DOHH2 (cell line): ENCODE data around the gene TIRAP.

Experiments
- H3F3A ChIP-seq: fragments of 200-600 bp; sonication (generic), shearing (Covaris generic); 2 replicates; pipeline ENCODE4 v1.6.0; 2016; ENCODE audit warnings: antibody characterized with exemption, mild to moderate bottlenecking; ENCODE audit not compliant: control insufficient read depth, insufficient read depth
- H3K27ac ChIP-seq: fragments of 200-600 bp; sonication (generic); 2 replicates; pipeline ENCODE4 v1.5.1; 2014; ENCODE audit warnings: low read depth, mild to moderate bottlenecking, low read length, moderate library complexity
- H3K27me3 ChIP-seq: fragments of 200-600 bp; sonication (generic); 2 replicates; pipeline ENCODE4 v1.6.1; 2014; ENCODE audit warnings: mild to moderate bottlenecking, low read length, mixed read lengths; ENCODE audit not compliant: control insufficient read depth
- H3K36me3 ChIP-seq: fragments of 200-600 bp; sonication (generic); 2 replicates; pipeline ENCODE4 v1.6.1; 2014; ENCODE audit warnings: mild to moderate bottlenecking, low read length, moderate library complexity, mixed read lengths; ENCODE audit not compliant: control insufficient read depth
- H3K4me1 ChIP-seq: fragments of 200-600 bp; sonication (generic); 2 replicates; pipeline ENCODE4 v1.6.1; 2014; ENCODE audit warnings: mild to moderate bottlenecking, low read length, mixed read lengths; ENCODE audit not compliant: control insufficient read depth
- H3K4me2 ChIP-seq: fragments of 200-600 bp; sonication (generic); 2 replicates; pipeline ENCODE4 v1.6.0; 2014; ENCODE audit warnings: mild to moderate bottlenecking, low read length, moderate library complexity
- H3K4me3 ChIP-seq: fragments of 200-600 bp; sonication (generic); 2 replicates; pipeline ENCODE4 v1.5.1; 2014; ENCODE audit warnings: mild to moderate bottlenecking, low read length, mixed read lengths
- H3K79me2 ChIP-seq: fragments of 200-600 bp; sonication (generic); 2 replicates; pipeline ENCODE4 v1.6.1; 2014; ENCODE audit warnings: mild to moderate bottlenecking, low read length, mixed read lengths; ENCODE audit not compliant: control insufficient read depth
- H3K9me2 ChIP-seq: fragments of 200-600 bp; sonication (generic); replicated peaks from 2 replicates; pipeline ENCODE4 v1.6.1; 2014; ENCODE audit warnings: mild to moderate bottlenecking, low read length, mixed read lengths; ENCODE audit not compliant: control insufficient read depth
- H3K9me3 ChIP-seq: fragments of 200-600 bp; sonication (generic); 2 replicates; pipeline ENCODE4 v1.6.1; 2014; ENCODE audit warnings: antibody characterized with exemption, low read length, mixed read lengths; ENCODE audit not compliant: control insufficient read depth, insufficient read depth
- H4K20me1 ChIP-seq: fragments of 200-600 bp; sonication (generic); 2 replicates; pipeline ENCODE4 v1.6.0; 2014; ENCODE audit warnings: low read depth, mild to moderate bottlenecking, antibody characterized with exemption, low read length, moderate library complexity; ENCODE audit not compliant: control insufficient read depth, insufficient read depth
- EZH2phosphoT487 ChIP-seq: fragments of 200-600 bp; sonication (generic); IDR thresholded peaks from 2 replicates; pipeline ENCODE4 v1.6.1; 2017; ENCODE audit warnings: borderline replicate concordance, mild to moderate bottlenecking, antibody characterized with exemption, low read length, moderate library complexity, mixed read lengths
- TF ChIP-seq, protein P1 (sequence below): fragments of 200-600 bp; sonication (generic); IDR thresholded peaks from one replicate; pipeline ENCODE4 v1.5.1; 2014; ENCODE audit warnings: antibody characterized with exemption, mild to moderate bottlenecking, low read depth, low read length; ENCODE audit not compliant: poor library complexity, severe bottlenecking

TIRAP gene

DNA sequence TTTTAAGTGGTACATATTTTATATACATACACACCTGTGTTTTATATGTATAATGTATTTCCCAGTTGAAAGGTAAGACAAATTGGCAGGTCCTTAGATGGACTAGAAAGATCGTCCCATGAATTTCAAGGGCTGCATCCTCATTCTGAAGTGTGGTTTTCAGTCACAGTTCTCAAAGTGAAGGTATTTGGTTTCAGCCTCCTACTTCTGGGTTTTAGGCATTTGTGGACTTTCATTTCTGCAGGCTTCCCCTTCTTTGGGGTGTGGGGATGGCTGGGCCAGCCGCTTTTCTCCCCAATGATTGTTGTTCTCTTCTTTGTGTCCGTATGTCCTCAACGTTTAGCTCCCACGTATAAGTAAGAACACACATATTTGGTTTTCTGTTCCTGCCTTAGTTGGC, 30.9 kb downstream of the TIRAP start:
- Histone ChIP-seq H3K9me3 (no peaks in the 10 kb centered on the region), H3F3A (no peaks in the 10 kb centered on the region)

DNA sequence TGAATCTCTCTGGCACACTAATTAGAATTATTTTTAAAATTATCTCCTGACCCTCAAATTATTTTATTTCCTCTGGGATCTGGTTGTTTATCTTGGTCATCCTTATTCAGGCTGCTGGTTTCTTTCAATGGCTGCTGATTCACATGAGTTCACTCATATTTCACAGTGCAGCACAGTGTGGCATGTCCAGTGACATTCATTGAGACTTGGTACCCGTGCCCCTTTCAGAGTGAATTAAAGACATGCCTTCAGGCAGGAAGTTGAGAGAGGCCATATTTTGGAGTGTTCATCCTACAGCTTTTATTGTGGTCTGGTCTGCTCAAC, 34.5 kb downstream of the TIRAP start:
- H3K36me3 ChIP-seq, result peaks cover 23% of the 10 kb centered on the region
- TF ChIP-seq, protein P1, sequence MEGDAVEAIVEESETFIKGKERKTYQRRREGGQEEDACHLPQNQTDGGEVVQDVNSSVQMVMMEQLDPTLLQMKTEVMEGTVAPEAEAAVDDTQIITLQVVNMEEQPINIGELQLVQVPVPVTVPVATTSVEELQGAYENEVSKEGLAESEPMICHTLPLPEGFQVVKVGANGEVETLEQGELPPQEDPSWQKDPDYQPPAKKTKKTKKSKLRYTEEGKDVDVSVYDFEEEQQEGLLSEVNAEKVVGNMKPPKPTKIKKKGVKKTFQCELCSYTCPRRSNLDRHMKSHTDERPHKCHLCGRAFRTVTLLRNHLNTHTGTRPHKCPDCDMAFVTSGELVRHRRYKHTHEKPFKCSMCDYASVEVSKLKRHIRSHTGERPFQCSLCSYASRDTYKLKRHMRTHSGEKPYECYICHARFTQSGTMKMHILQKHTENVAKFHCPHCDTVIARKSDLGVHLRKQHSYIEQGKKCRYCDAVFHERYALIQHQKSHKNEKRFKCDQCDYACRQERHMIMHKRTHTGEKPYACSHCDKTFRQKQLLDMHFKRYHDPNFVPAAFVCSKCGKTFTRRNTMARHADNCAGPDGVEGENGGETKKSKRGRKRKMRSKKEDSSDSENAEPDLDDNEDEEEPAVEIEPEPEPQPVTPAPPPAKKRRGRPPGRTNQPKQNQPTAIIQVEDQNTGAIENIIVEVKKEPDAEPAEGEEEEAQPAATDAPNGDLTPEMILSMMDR, result no peak
- TF ChIP-seq EZH2phosphoT487, result no peak
- no peaks in the 10 kb centered on the region for H3K9me2 ChIP-seq
- H3K4me2 ChIP-seq, result no peak overlapping the region
- no peaks in the 10 kb centered on the region for H3K27me3 ChIP-seq
- H3K4me1 ChIP-seq, result peaks cover 3% of the 10 kb centered on the region; the same call in 1 of the 2 replicates
- H3F3A ChIP-seq, result no peaks in the 10 kb centered on the region
- H3K9me3 ChIP-seq, result no peaks in the 10 kb centered on the region
- H3K79me2 ChIP-seq, result peaks cover 19% of the 10 kb centered on the region
- no peak overlapping the region for H3K27ac ChIP-seq
- H4K20me1 ChIP-seq, result no peaks in the 10 kb centered on the region; the same call in 1 of the 2 replicates
- H3K4me3 ChIP-seq, result no peak overlapping the region

More for the DNA sequence above, 30.9 kb downstream of the TIRAP start:
- Histone ChIP-seq H3K27ac (no peak overlapping the region), H3K36me3 (peaks cover 43% of the 10 kb centered on the region), H3K9me2 (no peaks in the 10 kb centered on the region), H3K4me2 (no peak overlapping the region), H3K4me1 (peaks cover 3% of the 10 kb centered on the region; the same call in 1 of the 2 replicates), H3K4me3 (no peak overlapping the region), H3K79me2 (peaks cover 22% of the 10 kb centered on the region), H3K27me3 (no peaks in the 10 kb centered on the region), H4K20me1 (0 out of 2 replicates have a peak, but pooled peaks cover 3% of the 10 kb centered on the region)
- TF ChIP-seq EZH2phosphoT487, result no peak
- TF ChIP-seq, protein P1, result no peak

DNA sequence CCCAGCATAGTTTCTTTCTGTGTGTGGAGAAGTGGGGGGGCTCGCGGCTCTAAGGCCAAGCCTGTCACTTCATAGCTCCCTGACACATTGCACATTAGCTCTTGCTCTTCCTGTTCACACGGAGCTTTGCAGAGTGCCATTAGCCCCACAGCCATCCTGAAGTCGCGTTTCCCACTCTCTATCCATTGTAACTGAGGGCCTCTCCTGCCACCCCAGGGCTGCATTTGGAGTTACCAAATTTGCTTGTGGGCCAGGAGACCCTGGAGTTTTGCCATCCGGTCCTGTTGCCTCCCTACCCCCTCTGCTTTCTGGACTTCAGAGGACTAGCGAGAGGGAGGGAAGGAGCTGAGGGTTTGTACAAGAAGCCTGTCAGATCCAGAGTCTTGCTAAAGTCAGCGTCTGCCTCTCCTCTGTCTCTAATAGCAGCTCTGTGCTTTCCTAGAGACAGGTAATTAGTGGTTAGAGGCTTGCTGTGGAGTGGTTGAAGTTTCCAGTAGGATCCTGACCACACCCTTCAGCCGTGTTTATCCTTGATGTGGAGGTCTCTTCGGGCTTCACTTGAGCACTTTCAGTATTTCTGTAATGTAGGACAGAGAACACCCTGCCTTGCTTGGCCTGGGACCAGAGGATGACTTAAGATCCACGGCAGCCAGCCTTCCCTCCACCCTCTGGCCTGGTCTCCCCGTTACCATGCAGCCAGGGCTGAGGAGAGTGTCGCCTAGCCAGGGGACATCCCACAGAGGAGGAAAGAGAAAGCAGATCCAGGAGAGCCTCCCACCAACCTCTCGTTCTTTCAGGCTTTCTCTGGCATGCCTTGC, 35.1 kb downstream of the TIRAP start:
- Histone ChIP-seq H3K9me2 (no peaks in the 10 kb centered on the region), H3K4me3 (no peak overlapping the region), H3K79me2 (peaks cover 17% of the 10 kb centered on the region), H3K9me3 (no peaks in the 10 kb centered on the region), H3K27ac (no peak overlapping the region), H3K4me2 (no peak overlapping the region), H3K36me3 (peaks cover 21% of the 10 kb centered on the region), H4K20me1 (no peaks in the 10 kb centered on the region; the same call in 1 of the 2 replicates), H3K27me3 (no peaks in the 10 kb centered on the region), H3K4me1 (peaks cover 3% of the 10 kb centered on the region; the same call in 1 of the 2 replicates), H3F3A (no peaks in the 10 kb centered on the region)
- TF ChIP-seq, protein P1, result no peak
- no peak for TF ChIP-seq EZH2phosphoT487
